HG03280 (cell line): Measurements from ENCODE around the gene CACNA1B.

Source experiments
- ATAC-seq: cut with Tn5 transposase; IDR thresholded peaks from one replicate; pipeline ENCODE4 v1.9.1; 2021; ENCODE audit warnings: mild to moderate bottlenecking, moderate library complexity; ENCODE audit not compliant: unreplicated experiment

CACNA1B gene

DNA sequence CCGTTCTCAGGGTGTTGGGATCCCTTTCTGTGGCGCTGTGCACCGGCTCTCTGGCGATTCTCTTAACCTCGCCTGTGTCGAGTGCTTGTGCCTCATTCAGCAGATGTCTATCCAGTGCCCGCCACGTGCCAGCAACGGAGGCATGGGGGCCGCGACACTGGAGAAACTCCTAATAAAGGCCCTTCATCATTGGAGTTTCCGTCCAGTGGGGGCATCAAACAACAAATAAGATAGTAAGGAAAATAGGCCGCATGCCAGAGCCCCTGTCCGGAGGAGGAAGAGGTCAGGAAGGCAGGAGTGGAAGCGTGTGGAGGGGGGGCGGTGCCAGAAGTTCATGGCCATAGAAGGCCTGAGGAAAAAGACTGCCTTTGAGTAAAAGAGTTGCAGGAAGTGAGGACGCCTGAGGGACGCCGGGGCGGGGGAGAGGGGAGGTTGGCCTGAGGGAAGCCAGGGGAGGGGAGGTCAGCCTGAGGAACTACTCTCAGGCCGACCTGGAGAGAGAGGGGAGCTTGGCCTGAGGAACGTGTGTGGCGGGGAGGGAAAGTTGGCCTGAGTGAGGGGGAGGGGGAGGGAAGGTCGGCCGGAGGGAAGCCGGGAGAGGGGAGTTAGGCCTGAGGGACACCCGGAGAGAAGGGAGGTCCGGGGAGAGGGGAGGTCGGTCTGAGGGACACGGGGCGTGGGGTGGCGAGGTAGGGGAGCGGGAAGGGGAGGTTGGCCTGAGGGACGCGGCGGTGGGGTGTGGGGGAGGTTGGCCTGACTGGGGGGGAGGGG lies 82.2 kb downstream of the CACNA1B start:
- ATAC-seq, result no peak

GRCh38 chr9:137960496-137960895 lies 82.9 kb downstream of the CACNA1B start:
- ATAC-seq, result no peak

DNA sequence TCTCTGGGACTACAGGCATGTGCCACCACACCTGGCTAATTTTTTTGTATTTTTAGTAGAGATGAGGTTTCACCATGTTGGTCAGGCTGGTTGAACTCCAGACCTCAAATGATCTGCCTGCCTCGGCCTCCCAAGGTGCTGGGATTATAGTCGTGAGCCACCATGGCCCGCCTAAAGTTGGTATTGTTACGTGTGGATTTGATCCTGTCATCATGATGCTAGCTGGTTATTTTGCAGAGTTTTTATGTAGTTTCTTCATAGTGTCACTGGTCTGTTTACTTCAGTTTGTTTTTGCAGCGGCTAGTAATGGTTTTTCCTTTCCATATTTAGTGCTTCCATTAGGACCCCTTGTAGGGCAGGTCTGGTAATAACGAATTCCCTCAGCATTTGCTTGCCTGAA lies 85.9 kb downstream of the CACNA1B start:
- no peak for ATAC-seq

GRCh38 chr9:137965177-137965795 lies 87.7 kb downstream of the CACNA1B start:
- ATAC-seq, result no peak

- no peak for ATAC-seq
Measured at GRCh38 chr9:137967280-137967953, 89.8 kb downstream of the CACNA1B start.

GRCh38 chr9:137968235-137968634 lies 90.7 kb downstream of the CACNA1B start:
- ATAC-seq, result no peak

- ATAC-seq, result no peak
Measured at GRCh38 chr9:137969008-137969407, 91.4 kb downstream of the CACNA1B start.

DNA sequence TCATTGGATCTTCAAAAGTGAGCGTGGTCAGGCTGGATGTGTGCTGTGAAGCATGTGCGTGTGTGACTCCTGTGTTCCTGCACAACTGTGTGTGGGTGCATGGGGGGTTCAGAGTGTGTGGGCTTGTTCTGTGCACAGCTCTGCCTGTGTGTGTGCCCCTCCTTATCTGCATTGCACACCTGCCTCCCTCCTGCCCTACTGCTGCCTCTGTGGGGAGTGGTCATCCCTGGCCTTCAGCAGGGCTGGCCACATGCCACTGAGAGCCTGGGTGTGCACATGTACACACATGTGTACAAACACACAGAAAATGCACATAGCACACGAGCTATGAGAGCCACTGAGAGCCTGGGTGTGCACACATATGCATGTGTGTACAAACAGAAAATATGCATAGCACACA lies 92.1 kb downstream of the CACNA1B start:
- ATAC-seq, result no peak

DNA sequence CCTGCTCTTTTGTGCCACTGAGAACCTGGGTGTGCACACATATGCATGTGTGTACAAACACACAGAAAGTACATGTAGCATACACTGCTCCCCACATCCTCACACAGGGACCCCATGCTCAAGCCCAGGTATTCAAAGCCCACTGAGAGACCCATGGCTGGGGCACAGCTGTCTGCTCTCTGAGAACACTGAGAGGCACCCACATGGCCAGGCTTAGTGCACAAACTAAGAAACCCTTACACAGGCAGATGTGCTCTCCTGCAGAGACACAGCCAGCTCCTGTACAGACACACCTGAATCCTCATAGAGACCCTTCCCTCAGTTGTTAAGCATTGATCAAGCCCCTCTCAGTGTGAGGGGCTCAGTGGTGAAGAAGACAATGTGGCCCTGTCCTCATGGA lies 92.5 kb downstream of the CACNA1B start:
- ATAC-seq, result no peak

- ATAC-seq, result no peak
Measured at GRCh38 chr9:137970686-137971476, 93.3 kb downstream of the CACNA1B start.

- no peak for ATAC-seq
Measured at GRCh38 chr9:137971477-137972138, 94.0 kb downstream of the CACNA1B start.

DNA sequence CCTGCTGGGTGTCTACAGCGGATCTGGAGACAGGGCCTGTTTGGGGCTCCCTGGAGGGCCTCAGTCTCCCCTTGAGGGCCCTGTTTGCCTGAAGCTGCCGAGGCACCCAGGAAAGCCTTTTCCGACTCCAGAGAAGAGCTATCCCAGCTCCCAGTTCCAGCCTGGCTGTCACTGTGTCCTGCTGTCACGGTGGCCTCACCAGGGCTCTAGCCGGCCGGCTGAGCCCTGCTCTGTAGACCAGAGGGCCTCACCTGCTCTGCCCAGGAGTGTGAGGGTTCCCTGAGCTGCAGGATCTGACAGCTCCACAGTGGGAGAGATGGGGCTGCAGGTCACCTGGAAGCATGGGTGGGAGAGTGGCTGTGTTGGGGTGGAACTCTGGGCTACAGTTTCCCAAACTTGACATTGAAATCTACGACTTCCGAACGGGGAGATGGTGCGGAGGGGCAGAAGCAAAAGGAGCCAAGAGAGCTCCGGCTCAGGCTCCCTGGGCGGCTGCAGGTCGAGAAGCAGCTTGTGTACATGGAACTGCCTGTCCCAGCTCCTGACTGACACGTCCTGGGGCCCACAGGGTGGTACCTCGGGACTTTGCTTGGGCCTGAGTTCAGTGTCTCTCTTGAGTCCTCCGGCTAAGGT lies 94.9 kb downstream of the CACNA1B start:
- no peak for ATAC-seq

DNA sequence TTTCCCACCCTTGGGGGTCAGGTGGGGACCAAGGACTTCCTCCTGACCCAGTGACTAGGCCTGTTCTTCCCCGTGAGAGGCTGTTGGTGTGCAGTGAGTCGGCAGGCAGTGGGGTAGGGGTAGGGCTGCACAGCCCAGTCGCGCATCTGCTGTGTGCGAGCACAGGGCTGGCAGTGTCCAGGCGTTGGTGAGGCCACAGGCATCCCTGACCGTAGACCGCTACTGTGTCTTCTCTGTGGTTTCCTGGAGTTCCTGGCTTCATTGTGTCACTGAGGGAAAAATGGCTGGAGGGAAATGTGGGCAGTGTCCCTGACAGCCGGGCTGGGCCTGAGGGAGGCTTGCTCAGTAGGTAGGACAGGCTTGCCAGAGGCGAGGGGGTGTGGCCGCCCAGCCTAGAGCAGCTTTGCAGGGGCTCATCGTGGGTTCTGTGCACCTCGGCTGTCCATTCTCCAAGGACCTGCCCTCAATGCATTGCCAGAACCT lies 95.4 kb downstream of the CACNA1B start:
- ATAC-seq, result no peak

GRCh38 chr9:137973829-137974416 lies 96.3 kb downstream of the CACNA1B start:
- no peak for ATAC-seq

- ATAC-seq, result no peak
Measured at GRCh38 chr9:137974746-137975526, 97.4 kb downstream of the CACNA1B start.

- no peak for ATAC-seq
Measured at GRCh38 chr9:137975527-137975913, 97.9 kb downstream of the CACNA1B start.

GRCh38 chr9:137975936-137976565 lies 98.5 kb downstream of the CACNA1B start:
- no peak for ATAC-seq

- ATAC-seq, result no peak
Measured at GRCh38 chr9:137977571-137978261, 100.1 kb downstream of the CACNA1B start.
